ENCODE data around the gene HTATSF1.

HTATSF1 gene

DNA sequence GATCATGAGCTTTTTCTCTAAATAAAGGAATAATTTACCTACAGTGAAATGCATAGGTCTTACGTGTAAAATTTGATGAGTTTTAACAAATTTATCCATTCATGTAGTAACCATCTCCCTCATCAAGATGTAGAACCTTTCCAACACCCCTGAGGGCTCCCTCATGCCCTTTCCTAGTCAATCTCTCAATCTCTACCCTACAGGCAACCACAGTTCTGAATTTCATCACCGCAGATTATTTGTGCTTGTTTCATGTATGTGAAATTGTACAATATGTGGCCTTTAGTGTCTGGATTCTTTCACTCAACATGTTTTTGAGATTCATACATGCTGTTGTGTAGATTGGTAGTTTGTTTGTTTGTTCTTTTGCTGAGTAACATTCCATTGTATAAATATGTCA, 36.7 kb downstream of the HTATSF1 start:
- Histone ChIP-seq H3K36me3 (ENCODE audit: control insufficient read depth in 1 of 2, insufficient read depth in 2 of 2, low read length in 2 of 2) (no peaks in the 10 kb centered on the region), H3K27ac (ENCODE audit: low read depth, low read length) (no peak overlapping the region), H3K27me3 (ENCODE audit: control insufficient read depth in 1 of 2, insufficient read depth in 2 of 2, low read length in 2 of 2) (no peaks in the 10 kb centered on the region), H3K4me1 (ENCODE audit: control insufficient read depth in 1 of 2, insufficient read depth in 2 of 2, low read length in 2 of 2) (no peaks in the 10 kb centered on the region), H3K9ac (ENCODE audit: low read depth in 1 of 2, low read length in 2 of 2) (no peak overlapping the region), H3K9me3 (ENCODE audit: control insufficient read depth in 1 of 2, low read length in 2 of 2) (no peaks in the 10 kb centered on the region), H3K4me3 (ENCODE audit: low read depth in 1 of 2, low read length in 2 of 2) (no peak overlapping the region)

DNA sequence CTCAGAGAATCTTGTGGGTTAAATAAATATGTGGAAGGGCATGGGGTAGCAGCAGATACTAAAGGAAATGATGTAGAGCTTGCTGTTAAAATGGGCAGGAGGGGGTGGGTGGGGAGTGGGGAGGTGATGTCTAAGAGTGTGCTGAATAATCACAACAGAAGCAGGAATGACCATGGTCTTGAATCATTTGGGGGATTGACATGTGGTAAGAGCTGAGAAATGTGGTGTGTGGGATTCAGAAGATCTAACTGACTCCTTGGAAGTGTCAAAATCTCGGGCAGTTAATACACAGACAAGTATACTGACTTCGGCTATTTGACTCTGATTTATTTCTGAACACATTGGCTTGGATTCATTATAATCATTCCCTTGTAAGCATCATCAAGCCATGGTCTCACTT, 41.4 kb downstream of the HTATSF1 start:
- H3K4me1 ChIP-seq (ENCODE audit: control insufficient read depth in 1 of 2, insufficient read depth in 2 of 2, low read length in 2 of 2) = no peaks in the 10 kb centered on the region
- H3K27me3 ChIP-seq (ENCODE audit: control insufficient read depth in 1 of 2, insufficient read depth in 2 of 2, low read length in 2 of 2) = no peaks in the 10 kb centered on the region

DNA sequence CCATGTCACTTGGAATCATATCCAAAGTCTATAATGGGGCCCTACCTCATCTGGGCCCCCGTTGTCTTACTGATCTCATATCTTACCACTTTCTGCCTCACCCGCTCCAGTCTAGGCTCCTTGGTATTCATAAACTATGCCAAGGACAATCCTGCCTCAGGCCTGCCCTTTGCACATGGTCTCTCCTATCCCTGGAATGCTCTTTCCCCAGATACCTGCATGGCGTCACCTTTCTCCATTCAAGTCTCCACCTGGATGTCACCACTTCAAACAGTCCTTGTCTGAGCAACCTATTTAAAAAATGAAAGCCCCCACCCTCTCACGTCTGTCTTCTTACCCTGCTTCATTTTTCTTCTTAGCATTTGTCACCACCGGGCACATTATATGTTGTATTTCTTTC, 42.8 kb downstream of the HTATSF1 start:
- no peaks in the 10 kb centered on the region for H3K36me3 ChIP-seq (ENCODE audit: control insufficient read depth in 1 of 2, insufficient read depth in 2 of 2, low read length in 2 of 2)

More for the DNA sequence above, 41.4 kb downstream of the HTATSF1 start:
- Histone ChIP-seq H3K27ac (ENCODE audit: low read depth, low read length) (no peak overlapping the region), H3K9ac (ENCODE audit: low read depth in 1 of 2, low read length in 2 of 2) (no peak overlapping the region), H3K9me3 (ENCODE audit: control insufficient read depth in 1 of 2, low read length in 2 of 2) (no peaks in the 10 kb centered on the region), H3K36me3 (ENCODE audit: control insufficient read depth in 1 of 2, insufficient read depth in 2 of 2, low read length in 2 of 2) (no peaks in the 10 kb centered on the region), H3K4me3 (ENCODE audit: low read depth in 1 of 2, low read length in 2 of 2) (no peak overlapping the region)

DNA sequence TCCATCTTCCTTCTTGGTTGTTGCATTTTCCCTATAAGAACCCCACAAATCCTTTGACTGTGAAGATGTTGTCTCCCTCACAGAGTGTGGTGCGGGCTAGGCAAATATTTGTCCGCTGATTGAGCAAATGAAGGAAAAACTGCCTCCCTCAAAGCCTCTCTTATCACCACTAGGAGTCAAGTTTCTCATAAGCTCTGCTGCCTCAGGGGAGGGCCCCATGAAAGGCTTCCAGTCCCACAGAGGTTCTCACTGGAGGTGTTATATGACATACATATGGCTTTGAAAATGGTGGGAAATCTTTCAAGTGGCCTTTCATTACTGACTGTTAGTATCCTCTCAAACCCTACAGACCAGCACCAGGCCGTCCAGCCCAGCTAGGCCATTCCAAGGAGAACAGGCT, 43.9 kb downstream of the HTATSF1 start:
- no peak overlapping the region for H3K4me3 ChIP-seq (ENCODE audit: low read depth in 1 of 2, low read length in 2 of 2)
- no peaks in the 10 kb centered on the region for H3K27me3 ChIP-seq (ENCODE audit: control insufficient read depth in 1 of 2, insufficient read depth in 2 of 2, low read length in 2 of 2)
- no peaks in the 10 kb centered on the region for H3K36me3 ChIP-seq (ENCODE audit: control insufficient read depth in 1 of 2, insufficient read depth in 2 of 2, low read length in 2 of 2)
- no peak overlapping the region for H3K27ac ChIP-seq (ENCODE audit: low read depth, low read length)
- H3K9me3 ChIP-seq (ENCODE audit: control insufficient read depth in 1 of 2, low read length in 2 of 2) = no peaks in the 10 kb centered on the region
- no peaks in the 10 kb centered on the region for H3K4me1 ChIP-seq (ENCODE audit: control insufficient read depth in 1 of 2, insufficient read depth in 2 of 2, low read length in 2 of 2)
- H3K9ac ChIP-seq (ENCODE audit: low read depth in 1 of 2, low read length in 2 of 2) = no peak overlapping the region

More for the DNA sequence above, 42.8 kb downstream of the HTATSF1 start:
- H3K4me1 ChIP-seq (ENCODE audit: control insufficient read depth in 1 of 2, insufficient read depth in 2 of 2, low read length in 2 of 2) = no peaks in the 10 kb centered on the region
- no peak overlapping the region for H3K27ac ChIP-seq (ENCODE audit: low read depth, low read length)
- H3K27me3 ChIP-seq (ENCODE audit: control insufficient read depth in 1 of 2, insufficient read depth in 2 of 2, low read length in 2 of 2) = no peaks in the 10 kb centered on the region
- no peak overlapping the region for H3K4me3 ChIP-seq (ENCODE audit: low read depth in 1 of 2, low read length in 2 of 2)
- no peak overlapping the region for H3K9ac ChIP-seq (ENCODE audit: low read depth in 1 of 2, low read length in 2 of 2)
- H3K9me3 ChIP-seq (ENCODE audit: control insufficient read depth in 1 of 2, low read length in 2 of 2) = no peaks in the 10 kb centered on the region

DNA sequence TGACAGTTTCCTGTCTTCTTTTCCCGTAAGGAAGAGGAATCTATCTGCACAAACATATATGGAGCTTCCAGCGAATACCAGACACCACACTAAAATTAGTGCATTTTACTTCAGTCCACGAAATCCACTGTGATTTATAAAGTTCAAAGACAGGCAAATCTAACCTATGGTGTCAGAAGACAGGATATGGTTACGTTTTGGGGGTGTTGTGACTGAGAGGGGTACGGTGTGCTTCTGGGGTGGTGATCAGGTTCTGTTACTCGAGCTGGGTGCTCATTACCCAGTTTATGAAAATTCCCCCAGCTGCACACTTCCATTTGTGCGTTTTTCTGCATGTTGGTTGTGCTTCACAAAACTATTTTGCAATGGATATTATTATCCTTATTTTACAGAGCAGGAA, 44.9 kb downstream of the HTATSF1 start:
- Histone ChIP-seq H3K36me3 (ENCODE audit: control insufficient read depth in 1 of 2, insufficient read depth in 2 of 2, low read length in 2 of 2) (no peaks in the 10 kb centered on the region), H3K9ac (ENCODE audit: low read depth in 1 of 2, low read length in 2 of 2) (no peak overlapping the region), H3K27me3 (ENCODE audit: control insufficient read depth in 1 of 2, insufficient read depth in 2 of 2, low read length in 2 of 2) (no peaks in the 10 kb centered on the region), H3K4me3 (ENCODE audit: low read depth in 1 of 2, low read length in 2 of 2) (no peak overlapping the region), H3K4me1 (ENCODE audit: control insufficient read depth in 1 of 2, insufficient read depth in 2 of 2, low read length in 2 of 2) (no peaks in the 10 kb centered on the region), H3K27ac (ENCODE audit: low read depth, low read length) (no peak overlapping the region), H3K9me3 (ENCODE audit: control insufficient read depth in 1 of 2, low read length in 2 of 2) (no peaks in the 10 kb centered on the region)

DNA sequence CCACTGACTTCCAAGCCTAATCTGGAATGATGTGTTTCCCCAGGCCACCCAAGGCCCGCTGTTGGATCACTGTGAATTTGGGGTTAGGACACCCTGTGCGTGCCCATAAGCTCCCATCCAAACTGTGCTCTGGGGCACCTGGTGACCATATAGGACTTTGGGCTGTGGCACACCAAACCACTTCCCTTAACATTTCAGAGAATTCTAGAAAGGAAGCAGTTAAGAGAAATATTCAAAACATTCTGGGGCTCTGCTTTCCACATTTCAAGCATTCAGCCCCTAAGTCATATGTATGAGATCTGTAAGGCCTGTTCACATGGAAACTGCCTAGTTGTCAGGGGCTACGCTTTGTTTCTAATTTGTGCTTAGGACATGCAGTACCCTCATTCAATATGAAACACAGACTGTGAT, 49.0 kb downstream of the HTATSF1 start:
- Histone ChIP-seq H3K27me3 (ENCODE audit: control insufficient read depth in 1 of 2, insufficient read depth in 2 of 2, low read length in 2 of 2) (no peaks in the 10 kb centered on the region), H3K36me3 (ENCODE audit: control insufficient read depth in 1 of 2, insufficient read depth in 2 of 2, low read length in 2 of 2) (no peaks in the 10 kb centered on the region), H3K4me3 (ENCODE audit: low read depth in 1 of 2, low read length in 2 of 2) (no peak overlapping the region), H3K9ac (ENCODE audit: low read depth in 1 of 2, low read length in 2 of 2) (no peak overlapping the region), H3K4me1 (ENCODE audit: control insufficient read depth in 1 of 2, insufficient read depth in 2 of 2, low read length in 2 of 2) (no peaks in the 10 kb centered on the region), H3K27ac (ENCODE audit: low read depth, low read length) (no peak overlapping the region), H3K9me3 (ENCODE audit: control insufficient read depth in 1 of 2, low read length in 2 of 2) (no peaks in the 10 kb centered on the region)

DNA sequence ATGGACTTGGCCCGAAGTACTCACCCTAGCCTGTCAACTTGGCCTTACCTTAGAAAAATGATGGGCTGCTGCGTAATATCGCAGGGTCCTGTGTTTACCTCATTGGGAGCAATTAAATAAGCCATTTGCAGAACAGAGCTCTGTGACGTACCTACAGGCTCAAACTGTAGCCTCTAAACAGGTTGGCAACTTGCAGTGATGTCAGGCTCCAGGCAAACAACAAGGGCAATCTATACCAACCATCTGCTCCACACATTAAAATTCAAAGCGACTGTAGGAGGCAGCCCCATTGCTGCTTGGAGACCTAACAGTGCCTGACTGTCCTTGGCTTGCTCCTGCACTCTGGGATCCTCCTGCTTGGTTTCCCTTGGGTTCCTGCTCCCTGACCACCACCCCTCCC, 51.8 kb downstream of the HTATSF1 start:
- Histone ChIP-seq H3K27me3 (ENCODE audit: control insufficient read depth in 1 of 2, insufficient read depth in 2 of 2, low read length in 2 of 2) (no peaks in the 10 kb centered on the region), H3K9me3 (ENCODE audit: control insufficient read depth in 1 of 2, low read length in 2 of 2) (no peaks in the 10 kb centered on the region), H3K27ac (ENCODE audit: low read depth, low read length) (no peak overlapping the region), H3K4me1 (ENCODE audit: control insufficient read depth in 1 of 2, insufficient read depth in 2 of 2, low read length in 2 of 2) (no peaks in the 10 kb centered on the region), H3K9ac (ENCODE audit: low read depth in 1 of 2, low read length in 2 of 2) (no peak overlapping the region), H3K36me3 (ENCODE audit: control insufficient read depth in 1 of 2, insufficient read depth in 2 of 2, low read length in 2 of 2) (no peaks in the 10 kb centered on the region), H3K4me3 (ENCODE audit: low read depth in 1 of 2, low read length in 2 of 2) (no peak overlapping the region)

DNA sequence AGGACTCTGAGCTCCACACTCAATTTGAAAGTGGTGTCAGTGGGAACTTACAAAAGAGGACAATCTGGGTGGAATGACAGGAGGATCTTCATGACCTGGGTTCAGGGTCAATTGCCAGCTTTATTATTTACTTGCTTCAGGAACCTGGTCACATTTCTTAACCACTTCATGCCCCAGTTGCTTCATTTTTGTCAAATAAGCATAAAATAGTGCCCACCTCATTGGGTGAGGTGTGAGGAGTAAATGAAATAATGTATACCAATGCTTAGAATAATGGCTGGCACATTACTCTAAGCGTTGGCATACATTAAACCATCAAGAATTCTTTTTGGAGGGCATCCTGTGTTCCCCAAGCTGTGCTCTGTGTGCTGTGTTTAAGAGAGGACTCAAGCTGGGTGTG, 54.0 kb downstream of the HTATSF1 start:
- Histone ChIP-seq H3K27ac (ENCODE audit: low read depth, low read length) (no peak overlapping the region), H3K27me3 (ENCODE audit: control insufficient read depth in 1 of 2, insufficient read depth in 2 of 2, low read length in 2 of 2) (no peaks in the 10 kb centered on the region), H3K36me3 (ENCODE audit: control insufficient read depth in 1 of 2, insufficient read depth in 2 of 2, low read length in 2 of 2) (no peaks in the 10 kb centered on the region), H3K4me3 (ENCODE audit: low read depth in 1 of 2, low read length in 2 of 2) (no peak overlapping the region), H3K4me1 (ENCODE audit: control insufficient read depth in 1 of 2, insufficient read depth in 2 of 2, low read length in 2 of 2) (no peaks in the 10 kb centered on the region), H3K9ac (ENCODE audit: low read depth in 1 of 2, low read length in 2 of 2) (no peak overlapping the region), H3K9me3 (ENCODE audit: control insufficient read depth in 1 of 2, low read length in 2 of 2) (no peaks in the 10 kb centered on the region)

DNA sequence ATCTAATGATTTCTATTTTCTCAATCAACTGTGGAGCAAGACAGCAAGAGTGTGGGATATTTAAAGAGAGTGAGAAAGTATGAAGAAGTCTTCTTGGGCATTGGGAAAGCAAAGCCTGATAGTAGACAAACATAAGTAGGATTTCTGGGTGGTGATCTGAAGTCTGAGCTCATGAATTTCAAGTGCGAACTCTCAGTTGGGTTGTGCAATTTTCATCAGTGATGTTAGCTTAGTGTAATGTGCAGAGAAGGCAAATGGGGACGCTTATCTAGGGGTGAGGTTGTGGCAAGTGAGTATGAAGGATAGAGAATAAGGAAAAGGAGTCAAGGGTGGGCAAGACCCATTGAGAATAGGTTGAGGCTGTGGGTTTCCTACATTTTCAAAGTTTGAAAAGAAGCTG, 58.3 kb downstream of the HTATSF1 start:
- H3K9ac ChIP-seq (ENCODE audit: low read depth in 1 of 2, low read length in 2 of 2) = no peak overlapping the region
- no peaks in the 10 kb centered on the region for H3K27me3 ChIP-seq (ENCODE audit: control insufficient read depth in 1 of 2, insufficient read depth in 2 of 2, low read length in 2 of 2)
- H3K27ac ChIP-seq (ENCODE audit: low read depth, low read length) = no peak overlapping the region
- no peaks in the 10 kb centered on the region for H3K36me3 ChIP-seq (ENCODE audit: control insufficient read depth in 1 of 2, insufficient read depth in 2 of 2, low read length in 2 of 2)
- H3K4me1 ChIP-seq (ENCODE audit: control insufficient read depth in 1 of 2, insufficient read depth in 2 of 2, low read length in 2 of 2) = no peaks in the 10 kb centered on the region
- H3K9me3 ChIP-seq (ENCODE audit: control insufficient read depth in 1 of 2, low read length in 2 of 2) = no peaks in the 10 kb centered on the region
- no peak overlapping the region for H3K4me3 ChIP-seq (ENCODE audit: low read depth in 1 of 2, low read length in 2 of 2)
